22Rv1 (cell line): ENCODE data around the gene CTNNA3.
"Not testable (repeated sequence)": the region's sequence is repeated elsewhere in the genome, so short reads cannot be mapped to it uniquely, and the experiment has no call there.

Experiments used
- ZFX ChIP-seq: fragments of 450-650 bp; IDR thresholded peaks from 2 replicates; pipeline ENCODE4 v1.6.1; 2017; ENCODE audit warnings: antibody characterized with exemption, borderline replicate concordance
- TF ChIP-seq, protein P1 (sequence below): fragments of 450-650 bp; IDR thresholded peaks from 2 replicates; pipeline ENCODE4 v1.5.1; 2017; ENCODE audit warnings: mild to moderate bottlenecking

DNA sequence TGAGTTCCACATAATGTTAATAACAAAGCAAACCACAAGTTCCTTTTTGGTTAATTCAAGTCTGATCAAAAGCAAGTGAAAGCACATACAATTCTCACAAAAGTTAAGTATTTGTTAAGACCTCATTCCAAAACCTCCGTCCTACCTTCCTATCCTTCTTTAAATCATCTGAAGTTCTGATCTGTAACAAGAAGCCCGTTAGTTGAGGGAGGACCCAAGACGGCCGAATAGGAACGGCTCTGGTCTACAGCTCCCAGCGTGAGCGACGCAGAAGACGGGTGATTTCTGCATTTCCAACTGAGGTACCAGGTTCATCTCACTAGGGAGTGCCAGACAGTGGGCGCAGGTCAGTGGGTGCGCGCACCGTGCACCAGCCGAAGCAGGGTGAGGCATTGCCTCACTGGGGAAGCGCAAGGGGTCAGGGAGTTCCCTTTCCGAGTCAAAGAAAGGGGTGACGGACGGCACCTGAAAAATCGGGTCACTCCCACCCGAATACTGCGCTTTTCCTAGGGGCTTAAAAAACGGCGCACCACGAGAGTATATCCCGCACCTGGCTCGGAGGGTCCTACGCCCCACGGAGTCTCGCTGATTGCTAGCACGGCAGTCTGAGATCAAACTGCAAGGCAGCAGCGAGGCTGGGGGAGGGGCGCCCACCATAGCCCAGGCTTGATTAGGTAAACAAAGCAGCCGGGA lies 309.0 kb downstream of the CTNNA3 start:
- TF ChIP-seq, protein P1, sequence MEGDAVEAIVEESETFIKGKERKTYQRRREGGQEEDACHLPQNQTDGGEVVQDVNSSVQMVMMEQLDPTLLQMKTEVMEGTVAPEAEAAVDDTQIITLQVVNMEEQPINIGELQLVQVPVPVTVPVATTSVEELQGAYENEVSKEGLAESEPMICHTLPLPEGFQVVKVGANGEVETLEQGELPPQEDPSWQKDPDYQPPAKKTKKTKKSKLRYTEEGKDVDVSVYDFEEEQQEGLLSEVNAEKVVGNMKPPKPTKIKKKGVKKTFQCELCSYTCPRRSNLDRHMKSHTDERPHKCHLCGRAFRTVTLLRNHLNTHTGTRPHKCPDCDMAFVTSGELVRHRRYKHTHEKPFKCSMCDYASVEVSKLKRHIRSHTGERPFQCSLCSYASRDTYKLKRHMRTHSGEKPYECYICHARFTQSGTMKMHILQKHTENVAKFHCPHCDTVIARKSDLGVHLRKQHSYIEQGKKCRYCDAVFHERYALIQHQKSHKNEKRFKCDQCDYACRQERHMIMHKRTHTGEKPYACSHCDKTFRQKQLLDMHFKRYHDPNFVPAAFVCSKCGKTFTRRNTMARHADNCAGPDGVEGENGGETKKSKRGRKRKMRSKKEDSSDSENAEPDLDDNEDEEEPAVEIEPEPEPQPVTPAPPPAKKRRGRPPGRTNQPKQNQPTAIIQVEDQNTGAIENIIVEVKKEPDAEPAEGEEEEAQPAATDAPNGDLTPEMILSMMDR, result not testable (repeated sequence)
- not testable (repeated sequence) for TF ChIP-seq ZFX
